HCT116 (cell line): Measurements from ENCODE around the gene SART1. TPM values are rescaled to one million over a fixed set of nuclear protein-coding genes. Genes with fewer than 3 reads are reported as not detected.

Source experiments
- ATAC-seq: fragments of 200-7000 bp; cut with Tn5 transposase; 2 replicates; pipeline ENCODE4 v1.9.1; 2020; ENCODE audit warnings: mild to moderate bottlenecking, moderate library complexity
- BruUV-seq: library from RNA; stranded (reverse); fragments of 400-500 nt; replicated peaks from 2 replicates; lab custom pipeline; 2021; lab: Mats Ljungman, UMichigan
- CTCF ChIA-PET: fragments of 300-600 bp; sonication (Branson Sonifier 250); formaldehyde crosslinking; loops from one replicate; lab custom pipeline; 2021; ENCODE audit warnings: antibody characterized with exemption; lab: Charles Lee
- POLR2A ChIA-PET: fragments of 300-600, 350-600 bp; sonication (Branson Sonifier 250); formaldehyde crosslinking; loops from one replicate; lab custom pipeline; 2021; ENCODE audit warnings: antibody characterized with exemption; lab: Charles Lee
- RAD21 ChIA-PET, 2 experiments: fragments of 300-600 bp; sonication (Branson Sonifier 250); formaldehyde crosslinking; loops; one replicate each; lab custom pipeline; 2023; ENCODE audit warnings: low total read pairs in 2 of 2; ENCODE audit not compliant: uncharacterized antibody in 2 of 2, unreplicated experiment in 2 of 2, low non-redundant PET in 1 of 2; lab: Charles Lee
- DNase-seq: peaks from one replicate; pipeline ENCODE4 v3.0.0-alpha.2; 2010; ENCODE audit warnings: low read depth, low spot score
- H2AFZ ChIP-seq: fragments of 200-600 bp; shearing (Covaris generic), sonication (generic); 2 replicates; pipeline ENCODE4 v1.6.1; 2017; ENCODE audit warnings: low read depth, mixed run types, mixed read lengths, antibody characterized with exemption, low read length; ENCODE audit not compliant: poor library complexity, severe bottlenecking
- H3K27ac ChIP-seq: 2 replicates; pipeline ENCODE4 v1.5.1; 2012; ENCODE audit warnings: low read depth, low read length
- H3K27me3 ChIP-seq: fragments of 200-600 bp; sonication (generic); 2 replicates; pipeline ENCODE4 v1.6.1; 2016; ENCODE audit warnings: mixed run types, low read length, mixed read lengths; ENCODE audit not compliant: insufficient read depth
- H3K36me3 ChIP-seq, 2 experiments: fragments of 200-500 bp in 1 of 2; fragments of 200-600 bp in 1 of 2; sonication (Bioruptor generic) in 1 of 2; sonication (generic) in 1 of 2; 2 replicates each; pipeline versions ENCODE4 v1.5.1 to v1.6.1; 2014 to 2016; ENCODE audit warnings: low read length in 2 of 2, inconsistent platforms in 1 of 2, mixed read lengths in 1 of 2, mixed run types in 1 of 2; ENCODE audit not compliant: insufficient read depth in 2 of 2, control insufficient read depth in 1 of 2
- H3K4me1 ChIP-seq, 2 experiments: fragments of 200-600 bp in 1 of 2; sonication (generic) in 1 of 2; 2 replicates each; pipeline versions ENCODE4 v1.5.1 to v1.6.1; 2012 to 2017; ENCODE audit warnings: low read length in 2 of 2, inconsistent platforms in 1 of 2, mild to moderate bottlenecking in 1 of 2, mixed read lengths in 1 of 2, mixed run types in 1 of 2, moderate library complexity in 1 of 2; ENCODE audit not compliant: insufficient read depth in 2 of 2, control insufficient read depth in 1 of 2
- H3K4me2 ChIP-seq: fragments of 200-600 bp; sonication (generic); 2 replicates; pipeline ENCODE4 v1.6.1; 2017; ENCODE audit warnings: mixed run types, low read length, mixed read lengths
- H3K4me3 ChIP-seq, 2 experiments: fragments of 200-600 bp in 1 of 2; sonication (generic) in 1 of 2; replicated peaks in 1 of 2; 2 replicates each; pipeline ENCODE4 v1.5.1; 2011 to 2016; ENCODE audit warnings: low read length in 2 of 2, control low read depth in 1 of 2, low read depth in 1 of 2, mild to moderate bottlenecking in 1 of 2, mixed read lengths in 1 of 2, mixed run types in 1 of 2
- H3K79me2 ChIP-seq: fragments of 200-600 bp; sonication (generic); 2 replicates; pipeline ENCODE4 v1.6.1; 2017; ENCODE audit warnings: mild to moderate bottlenecking, mixed run types, low read length, moderate library complexity, mixed read lengths; ENCODE audit not compliant: insufficient read depth
- H3K9ac ChIP-seq: fragments of 200-600 bp; sonication (generic); 2 replicates; pipeline ENCODE4 v1.6.1; 2016; ENCODE audit warnings: low read length, mixed read lengths
- H3K9me2 ChIP-seq: fragments of 200-600 bp; sonication (generic), shearing (Covaris generic); 2 replicates; pipeline ENCODE4 v1.6.1; 2017; ENCODE audit warnings: mixed run types, mild to moderate bottlenecking, moderate library complexity; ENCODE audit not compliant: insufficient read depth
- H3K9me3 ChIP-seq, 2 experiments: fragments of 200-500 bp in 1 of 2; fragments of 200-600 bp in 1 of 2; sonication (Bioruptor generic) in 1 of 2; sonication (generic) in 1 of 2; 2 replicates each; pipeline ENCODE4 v1.6.1; 2014 to 2017; ENCODE audit warnings: low read length in 2 of 2, mixed read lengths in 2 of 2, inconsistent platforms in 1 of 2, low read depth in 1 of 2, mild to moderate bottlenecking in 1 of 2, mixed run types in 1 of 2, moderate library complexity in 1 of 2; ENCODE audit not compliant: control insufficient read depth in 1 of 2, insufficient read depth in 1 of 2
- H4K20me1 ChIP-seq: fragments of 200-600 bp; sonication (generic), shearing (Covaris generic); 2 replicates; pipeline ENCODE4 v1.6.1; 2017; ENCODE audit warnings: mixed run types, mild to moderate bottlenecking, moderate library complexity; ENCODE audit not compliant: insufficient read depth
- ATF3 ChIP-seq: IDR thresholded peaks from 2 replicates; pipeline ENCODE4 v1.6.1; 2012
- CEBPB ChIP-seq: IDR thresholded peaks from 2 replicates; pipeline ENCODE4 v1.6.1; 2012; ENCODE audit warnings: low read depth
- CTCF ChIP-seq, 3 experiments: fragments of 200-600 bp in 1 of 3; sonication (generic) in 1 of 3; IDR thresholded peaks in 2 of 3; conservative IDR thresholded peaks in 1 of 3; 2 replicates each; pipeline ENCODE4 v1.5.1; 2012 to 2017; ENCODE audit warnings: low read depth in 2 of 3, low read length in 2 of 3, antibody characterized with exemption in 1 of 3, borderline replicate concordance in 1 of 3, control low read depth in 1 of 3, mild to moderate bottlenecking in 1 of 3, mixed read lengths in 1 of 3, mixed run types in 1 of 3, moderate library complexity in 1 of 3; ENCODE audit not compliant: insufficient read depth in 1 of 3
- ELF1 ChIP-seq: IDR thresholded peaks from 2 replicates; pipeline ENCODE4 v1.6.1; 2012; ENCODE audit warnings: low read depth, borderline replicate concordance
- EZH2 ChIP-seq: fragments of 200-600 bp; sonication (generic); IDR thresholded peaks from 2 replicates; pipeline ENCODE4 v1.6.1; 2017; ENCODE audit warnings: antibody characterized with exemption, mixed run types
- EZH2phosphoT487 ChIP-seq: fragments of 200-600 bp; IDR thresholded peaks from 2 replicates; pipeline ENCODE4 v1.6.1; 2018; ENCODE audit warnings: antibody characterized with exemption, borderline replicate concordance
- FOSL1 ChIP-seq: IDR thresholded peaks from 2 replicates; pipeline ENCODE4 v1.6.1; 2012; ENCODE audit warnings: low read depth
- JUND ChIP-seq: IDR thresholded peaks from 2 replicates; pipeline ENCODE4 v1.6.1; 2012
- POLR2AphosphoS5 ChIP-seq: IDR thresholded peaks from 2 replicates; pipeline ENCODE4 v1.6.1; 2011; ENCODE audit warnings: mild to moderate bottlenecking, low read depth, low read length, moderate library complexity
- SIN3A ChIP-seq: IDR thresholded peaks from 2 replicates; pipeline ENCODE4 v1.6.1; 2012; ENCODE audit warnings: low read depth
- TCF7L2 ChIP-seq: IDR thresholded peaks from 2 replicates; pipeline ENCODE4 v1.7.0; 2011; ENCODE audit warnings: borderline replicate concordance, inconsistent platforms; ENCODE audit not compliant: insufficient read depth, insufficient read length; ENCODE audit errors: extremely low read depth
- ZBTB33 ChIP-seq: IDR thresholded peaks from 2 replicates; pipeline ENCODE4 v1.6.1; 2011; ENCODE audit warnings: mild to moderate bottlenecking, low read length, moderate library complexity; ENCODE audit not compliant: insufficient replicate concordance; ENCODE audit errors: extremely low read depth
- ZFX ChIP-seq: fragments of 450-650 bp; IDR thresholded peaks from 2 replicates; pipeline ENCODE4 v1.6.1; 2017
- intact Hi-C: fragments of 100-400 bp; cut with micrococcal nuclease; formaldehyde crosslinking; loops from 2 replicates; pipeline ENCODE4 v1.10.0; 2022
- total RNA-seq: library from RNA; stranded (reverse); gene quantifications from one replicate; pipeline ENCODE4 v1.2.1, GENCODE V29; 2021; ENCODE audit not compliant: unreplicated experiment

Gene SART1
- total RNA-seq, 1 experiment from 2014 or later: 47.9 TPM

GRCh38 chr11:65927904-65928397 is 33.6 kb upstream of the SART1 start:
- Histone ChIP-seq H3K27ac (no peak overlapping the region), H3K9me3 (no peaks in the 10 kb centered on the region), H3K36me3 (0 out of 4 replicates have a peak, but pooled peaks cover 0 to 1% of the 10 kb centered on the region in 2 experiments), H3K4me2 (no peak overlapping the region), H3K27me3 (no peaks in the 10 kb centered on the region), H3K4me1 (peaks cover 2 to 9% of the 10 kb centered on the region in 2 experiments; a peak in 3 of 4 replicates), H3K9me2 (no peaks in the 10 kb centered on the region), H2AFZ (no peak overlapping the region), H3K4me3 (no peak overlapping the region), H4K20me1 (no peaks in the 10 kb centered on the region), H3K79me2 (no peaks in the 10 kb centered on the region), H3K9ac (no peak overlapping the region)
- ChIA-PET POLR2A (no interaction called here), RAD21 (no interaction called here), CTCF (no interaction called here)
- intact Hi-C loops: no loop called here
- BruUV-seq: no TSS peak
- TF ChIP-seq ZFX (no peak), CEBPB (no peak), EZH2 (no peak), CTCF (IDR thresholded peaks at IDR 0.05 in 2 of 3, conservative IDR thresholded peaks at IDR 0.05 in 1 of 3; ENCODE audit: borderline replicate concordance in 1 of 3, insufficient read depth in 1 of 3, low read depth in 2 of 3, low read length in 2 of 3) (no peak), ELF1 (no peak), POLR2AphosphoS5 (no peak)
- ATAC-seq: no peak
- DNase-seq: no peak

- ATAC-seq: no peak
- H3K27ac ChIP-seq: no peak overlapping the region
- intact Hi-C loops: no loop called here
- CTCF ChIA-PET: no interaction called here
- H3K4me3 ChIP-seq: no peak overlapping the region
- RAD21 ChIA-PET: no interaction called here
- no peaks in the 10 kb centered on the region for H3K27me3 ChIP-seq
- no TSS peak for BruUV-seq
- DNase-seq: no peak
- POLR2A ChIA-PET: no interaction called here
- no peak overlapping the region for H3K4me2 ChIP-seq
- peaks cover 6 to 16% of the 10 kb centered on the region in 2 experiments; a peak in 3 of 4 replicates for H3K4me1 ChIP-seq
- H4K20me1 ChIP-seq: no peaks in the 10 kb centered on the region
- H3K9ac ChIP-seq: no peak overlapping the region
- H3K79me2 ChIP-seq: no peaks in the 10 kb centered on the region
- H3K9me3 ChIP-seq: no peaks in the 10 kb centered on the region
- no peaks in the 10 kb centered on the region for H3K9me2 ChIP-seq
- no peaks in the 10 kb centered on the region for H3K36me3 ChIP-seq
- H2AFZ ChIP-seq: no peak overlapping the region
- TF ChIP-seq EZH2phosphoT487: no peak
- TF ChIP-seq POLR2AphosphoS5: no peak
- TF ChIP-seq ZBTB33: no peak
- TF ChIP-seq SIN3A: no peak
- no peak for TF ChIP-seq CTCF (IDR thresholded peaks at IDR 0.05 in 2 of 3, conservative IDR thresholded peaks at IDR 0.05 in 1 of 3; ENCODE audit: borderline replicate concordance in 1 of 3, insufficient read depth in 1 of 3, low read depth in 2 of 3, low read length in 2 of 3)
- TF ChIP-seq TCF7L2: no peak
- no peak for TF ChIP-seq JUND
- TF ChIP-seq CEBPB: no peak
- no peak for TF ChIP-seq FOSL1
- TF ChIP-seq ATF3: no peak
Observed at GRCh38 chr11:65928667-65929066, 32.9 kb upstream of the SART1 start.
